CD4-positive, alpha-beta memory T cell (primary cell): Measurements from ENCODE around the gene LYRM4. TPM values are rescaled to one million over a fixed set of nuclear protein-coding genes. Genes with fewer than 3 reads are reported as not detected.

Experiments used
- CTCF ChIA-PET: fragments of 350-600 bp; sonication (Branson Sonifier 250); formaldehyde crosslinking; loops from one replicate; lab custom pipeline; 2021; ENCODE audit warnings: inconsistent platforms; ENCODE audit not compliant: partially characterized antibody; lab: Charles Lee
- POLR2A ChIA-PET: fragments of 350-600 bp; sonication (Branson Sonifier 250); formaldehyde crosslinking; loops from one replicate; lab custom pipeline; 2021; ENCODE audit not compliant: partially characterized antibody; lab: Charles Lee
- DNase-seq, 5 donors: peaks; one replicate each; pipeline versions ENCODE4 v3.0.0 to v3.0.0-alpha.2; 2020 to 2022; ENCODE audit warnings: mixed read lengths in 1 of 5
- H3K27ac ChIP-seq: one replicate; pipeline ENCODE4 v1.7.0; 2013; ENCODE audit warnings: low read depth, low read length
- H3K27me3 ChIP-seq: 2 replicates; pipeline ENCODE4 v1.7.0; 2013; ENCODE audit warnings: mild to moderate bottlenecking, low read length, moderate library complexity; ENCODE audit not compliant: insufficient read depth
- H3K36me3 ChIP-seq: 2 replicates; pipeline ENCODE4 v1.7.0; 2013; ENCODE audit warnings: mild to moderate bottlenecking, low read length, moderate library complexity; ENCODE audit not compliant: insufficient read depth
- H3K4me1 ChIP-seq: 2 replicates; pipeline ENCODE4 v1.7.0; 2013; ENCODE audit warnings: mild to moderate bottlenecking, low read length, moderate library complexity; ENCODE audit not compliant: insufficient read depth
- H3K4me3 ChIP-seq, 2 donors: one replicate each; pipeline ENCODE4 v1.7.0; 2013; ENCODE audit warnings: low read length in 2 of 2, mild to moderate bottlenecking in 1 of 2
- H3K9me3 ChIP-seq, 2 donors: one replicate each; pipeline ENCODE4 v1.7.0; 2013; ENCODE audit warnings: low read length in 2 of 2, control low read depth in 1 of 2; ENCODE audit not compliant: control insufficient read depth in 1 of 2
- H3K27ac Mint-ChIP-seq, 7 donors: one replicate each; pipeline ENCODE4 v1.8.0; 2020 to 2021; ENCODE audit warnings: mixed read lengths in 7 of 7, mild to moderate bottlenecking in 6 of 7, inconsistent platforms in 3 of 7, moderate library complexity in 3 of 7
- H3K27me3 Mint-ChIP-seq, 2 donors: one replicate each; pipeline ENCODE4 v1.8.0; 2020 to 2021; ENCODE audit warnings: mixed read lengths in 2 of 2
- H3K36me3 Mint-ChIP-seq, 2 donors: one replicate each; pipeline ENCODE4 v1.8.0; 2020 to 2021; ENCODE audit warnings: mixed read lengths in 2 of 2, inconsistent platforms in 1 of 2, mild to moderate bottlenecking in 1 of 2
- H3K4me1 Mint-ChIP-seq, 4 donors: one replicate each; pipeline ENCODE4 v1.8.0; 2020 to 2021; ENCODE audit warnings: mixed read lengths in 4 of 4, mild to moderate bottlenecking in 1 of 4
- H3K4me3 Mint-ChIP-seq, 8 donors: one replicate each; pipeline ENCODE4 v1.8.0; 2020 to 2021; ENCODE audit warnings: mixed read lengths in 8 of 8, mild to moderate bottlenecking in 7 of 8, moderate library complexity in 6 of 8, inconsistent platforms in 3 of 8
- H3K9me3 Mint-ChIP-seq, 8 donors: one replicate each; pipeline ENCODE4 v1.8.0; 2020 to 2021; ENCODE audit warnings: mixed read lengths in 8 of 8, mild to moderate bottlenecking in 5 of 8, inconsistent platforms in 3 of 8, moderate library complexity in 1 of 8
- intact Hi-C: fragments of 100-400 bp; cut with micrococcal nuclease; formaldehyde crosslinking; loops from one replicate; pipeline ENCODE4 v1.15.1; 2023
- polyA plus RNA-seq, 2 donors: library from polyadenylated mRNA; unstranded; fragments of 300-500 nt; fragmentation: Illumina TruSeq; gene quantifications; one replicate each; pipeline ENCODE4 v1.2.3, GENCODE V29; 2021
- total RNA-seq, 2 experiments: library from RNA; stranded (reverse); gene quantifications; one replicate each; pipeline ENCODE4 v1.2.3, GENCODE V29; 2021

The LYRM4 gene
- total and polyA plus RNA-seq, 4 experiments from 2014 or later, result 10.6 to 26.4 (median 15.2) TPM

GRCh38 chr6:5143634-5144311, 117.0 kb downstream of the LYRM4 start:
- ChIA-PET CTCF (interaction anchor here (0.6 to 11.7 kb wide), 57 partner anchors 8 to 1437 kb away, joined by 3 to 259 read pairs (median 4); partner anchors contain the start of genes FARS2 and RPP40), POLR2A (interaction anchor here (0.7 to 2.1 kb wide), 6 partner anchors 31 to 1402 kb away, joined by 3 to 7 read pairs (median 4); partner anchors contain the start of genes FARS2 and LYRM4)
- H3K4me3 ChIP-seq, result no peak overlapping the region
- no peaks in the 10 kb centered on the region for H3K27me3 Mint-ChIP-seq
- no peaks in the 10 kb centered on the region for H3K9me3 Mint-ChIP-seq
- no peak overlapping the region for H3K27ac ChIP-seq
- no peaks in the 10 kb centered on the region for H3K4me1 ChIP-seq
- H3K27me3 ChIP-seq, result no peaks in the 10 kb centered on the region
- no peaks in the 10 kb centered on the region for H3K9me3 ChIP-seq
- H3K4me3 Mint-ChIP-seq, result no peak overlapping the region
- H3K4me1 Mint-ChIP-seq, result peaks cover 0 to 1% (median 0%) of the 10 kb centered on the region in 4 donors
- H3K36me3 Mint-ChIP-seq, result no peaks in the 10 kb centered on the region
- intact Hi-C loops, result loop anchor here (1.0 to 2.0 kb wide), 6 partner anchors 31 to 1404 kb away; partner anchors contain the start of genes FARS2 and NRN1
- H3K27ac Mint-ChIP-seq, result no peak overlapping the region
- H3K36me3 ChIP-seq, result no peaks in the 10 kb centered on the region
- DNase-seq, result peak; percentile 66 to 76 (median 75)

- intact Hi-C loops, result loop anchor here (1.0 to 2.0 kb wide), 6 partner anchors 32 to 1404 kb away; partner anchors contain the start of genes FARS2 and NRN1
- DNase-seq, result no peak
- no peaks in the 10 kb centered on the region for H3K36me3 ChIP-seq
- CTCF ChIA-PET, result interaction anchor here (0.7 to 11.7 kb wide), 32 partner anchors 7 to 1408 kb away, joined by 3 to 259 read pairs (median 6); partner anchors contain the start of gene RPP40
- no peaks in the 10 kb centered on the region for H3K9me3 ChIP-seq
- Mint-ChIP-seq H3K4me1 (peaks cover 0 to 1% (median 0%) of the 10 kb centered on the region in 4 donors), H3K27me3 (no peaks in the 10 kb centered on the region), H3K27ac (no peak overlapping the region), H3K36me3 (no peaks in the 10 kb centered on the region), H3K4me3 (no peak overlapping the region), H3K9me3 (no peaks in the 10 kb centered on the region)
- no peak overlapping the region for H3K4me3 ChIP-seq
- POLR2A ChIA-PET, result interaction anchor here (0.9 to 2.1 kb wide), 3 partner anchors 31 to 161 kb away, joined by 3 to 7 read pairs (median 5); partner anchors contain the start of genes FARS2 and LYRM4
- no peaks in the 10 kb centered on the region for H3K4me1 ChIP-seq
- H3K27ac ChIP-seq, result no peak overlapping the region
- H3K27me3 ChIP-seq, result no peaks in the 10 kb centered on the region
These were observed 117.8 kb downstream of the LYRM4 start for GRCh38 chr6:5142915-5143314.

- intact Hi-C loops, result loop anchor here (2.0 kb wide), 2 partner anchors 33 to 865 kb away; partner anchors contain the start of gene NRN1
- H3K27ac Mint-ChIP-seq, result no peak overlapping the region
- Histone ChIP-seq H3K36me3 (no peaks in the 10 kb centered on the region), H3K4me3 (no peak overlapping the region), H3K27ac (no peak overlapping the region), H3K4me1 (no peaks in the 10 kb centered on the region), H3K27me3 (no peaks in the 10 kb centered on the region), H3K9me3 (no peaks in the 10 kb centered on the region)
- H3K4me1 Mint-ChIP-seq, result peaks cover 0 to 1% (median 0%) of the 10 kb centered on the region in 4 donors
- DNase-seq, result no peak
- H3K27me3 Mint-ChIP-seq, result no peaks in the 10 kb centered on the region
- CTCF ChIA-PET, result interaction anchor here (1.0 to 11.7 kb wide), 7 partner anchors 14 to 1404 kb away, joined by 3 to 259 read pairs (median 5); no protein-coding TSS in a partner anchor
- H3K4me3 Mint-ChIP-seq, result no peak overlapping the region
- POLR2A ChIA-PET, result no interaction called here
- no peaks in the 10 kb centered on the region for H3K9me3 Mint-ChIP-seq
- H3K36me3 Mint-ChIP-seq, result no peaks in the 10 kb centered on the region
These were observed 118.6 kb downstream of the LYRM4 start for GRCh38 chr6:5142131-5142530.

- Histone ChIP-seq H3K27ac (no peak overlapping the region), H3K27me3 (no peaks in the 10 kb centered on the region), H3K4me3 (no peak overlapping the region), H3K36me3 (no peaks in the 10 kb centered on the region), H3K9me3 (no peaks in the 10 kb centered on the region), H3K4me1 (no peaks in the 10 kb centered on the region)
- no peaks in the 10 kb centered on the region for H3K9me3 Mint-ChIP-seq
- no peak for DNase-seq
- peaks cover 0 to 1% (median under 1%) of the 10 kb centered on the region in 4 donors for H3K4me1 Mint-ChIP-seq
- intact Hi-C loops, result no loop called here
- H3K27ac Mint-ChIP-seq, result no peak overlapping the region
- H3K36me3 Mint-ChIP-seq, result no peaks in the 10 kb centered on the region
- ChIA-PET POLR2A (no interaction called here), CTCF (interaction anchor here (0.9 to 11.7 kb wide), 10 partner anchors 9 to 1405 kb away, joined by 3 to 259 read pairs (median 4); no protein-coding TSS in a partner anchor)
- H3K27me3 Mint-ChIP-seq, result no peaks in the 10 kb centered on the region
- no peak overlapping the region for H3K4me3 Mint-ChIP-seq
These were observed 119.7 kb downstream of the LYRM4 start for GRCh38 chr6:5141046-5141445.

GRCh38 chr6:5139828-5140771, 120.7 kb downstream of the LYRM4 start:
- no peaks in the 10 kb centered on the region for H3K27me3 ChIP-seq
- H3K9me3 ChIP-seq, result no peaks in the 10 kb centered on the region
- ChIA-PET CTCF (interaction anchor here (1.2 to 11.7 kb wide), 6 partner anchors 8 to 1406 kb away, joined by 3 to 259 read pairs (median 8); no protein-coding TSS in a partner anchor), POLR2A (no interaction called here)
- intact Hi-C loops, result no loop called here
- no peaks in the 10 kb centered on the region for H3K36me3 ChIP-seq
- DNase-seq, result no peak
- Mint-ChIP-seq H3K4me1 (peaks cover 0 to 7% (median 3%) of the 10 kb centered on the region in 4 donors), H3K27me3 (no peaks in the 10 kb centered on the region), H3K4me3 (no peak overlapping the region), H3K27ac (peak overlapping the region in 1 of 7 donors; percentile 68), H3K9me3 (no peaks in the 10 kb centered on the region), H3K36me3 (peaks cover 0 to 4% of the 10 kb centered on the region in 2 donors)
- H3K4me3 ChIP-seq, result no peak overlapping the region
- H3K4me1 ChIP-seq, result no peaks in the 10 kb centered on the region
- no peak overlapping the region for H3K27ac ChIP-seq

- peak overlapping the region in 1 of 7 donors; percentile 68 for H3K27ac Mint-ChIP-seq
- H3K36me3 ChIP-seq, result no peaks in the 10 kb centered on the region
- no peak overlapping the region for H3K4me3 Mint-ChIP-seq
- H3K36me3 Mint-ChIP-seq, result peaks cover 0 to 4% of the 10 kb centered on the region in 2 donors
- intact Hi-C loops, result no loop called here
- no peak overlapping the region for H3K27ac ChIP-seq
- CTCF ChIA-PET, result interaction anchor here (1.2 to 11.7 kb wide), 4 partner anchors 9 to 1407 kb away, joined by 3 to 259 read pairs (median 8); no protein-coding TSS in a partner anchor
- DNase-seq, result no peak
- no peaks in the 10 kb centered on the region for H3K27me3 ChIP-seq
- H3K4me1 Mint-ChIP-seq, result peaks cover 0 to 7% (median 3%) of the 10 kb centered on the region in 4 donors
- H3K9me3 ChIP-seq, result no peaks in the 10 kb centered on the region
- POLR2A ChIA-PET, result no interaction called here
- no peaks in the 10 kb centered on the region for H3K4me1 ChIP-seq
- no peaks in the 10 kb centered on the region for H3K9me3 Mint-ChIP-seq
- no peaks in the 10 kb centered on the region for H3K27me3 Mint-ChIP-seq
- H3K4me3 ChIP-seq, result no peak overlapping the region
These were observed 121.5 kb downstream of the LYRM4 start for GRCh38 chr6:5138995-5139827.
